Panc1 (cell line): ENCODE results near the gene CNGA4.

ENCODE experiments used
- POLR2AphosphoS5 ChIP-seq: IDR thresholded peaks from 2 replicates; pipeline ENCODE4 v1.6.1; 2012; ENCODE audit warnings: mild to moderate bottlenecking, low read depth, low read length, moderate library complexity
- SIN3A ChIP-seq: IDR thresholded peaks from 2 replicates; pipeline ENCODE4 v1.6.1; 2012; ENCODE audit warnings: low read depth, mild to moderate bottlenecking, low read length, moderate library complexity, borderline replicate concordance; ENCODE audit not compliant: insufficient read depth
- TF ChIP-seq, protein P1 (sequence below): fragments of 450-650 bp; IDR thresholded peaks from 2 replicates; pipeline ENCODE4 v1.5.1; 2017; ENCODE audit warnings: mild to moderate bottlenecking
- TF ChIP-seq, protein P2 (sequence below), 2 experiments: IDR thresholded peaks; 2 replicates each; pipeline ENCODE4 v1.6.1; 2011 to 2012; ENCODE audit warnings: low read depth in 2 of 2, control low read depth in 1 of 2, low read length in 1 of 2, mild to moderate bottlenecking in 1 of 2, moderate library complexity in 1 of 2; ENCODE audit not compliant: insufficient read depth in 1 of 2

DNA sequence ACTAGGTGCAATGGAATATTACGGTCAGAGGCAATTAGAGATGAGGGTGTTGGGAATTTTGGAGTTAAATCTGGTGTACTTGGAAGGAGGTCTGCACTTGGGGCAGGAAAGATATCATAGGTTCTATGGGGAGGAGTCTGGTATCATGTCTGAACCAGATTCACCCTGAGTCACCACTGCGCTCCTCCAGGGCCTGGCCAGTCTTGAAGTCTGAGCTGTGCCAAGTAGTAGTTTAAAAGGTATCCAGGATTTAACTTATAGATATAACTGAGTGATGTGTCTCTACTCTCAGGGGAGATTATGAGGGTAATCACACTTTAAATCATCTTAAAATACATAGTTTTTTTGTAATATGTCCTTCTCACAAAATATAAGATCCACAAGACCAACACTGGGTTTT lies 6.6 kb downstream of the CNGA4 start:
- TF ChIP-seq, protein P1, sequence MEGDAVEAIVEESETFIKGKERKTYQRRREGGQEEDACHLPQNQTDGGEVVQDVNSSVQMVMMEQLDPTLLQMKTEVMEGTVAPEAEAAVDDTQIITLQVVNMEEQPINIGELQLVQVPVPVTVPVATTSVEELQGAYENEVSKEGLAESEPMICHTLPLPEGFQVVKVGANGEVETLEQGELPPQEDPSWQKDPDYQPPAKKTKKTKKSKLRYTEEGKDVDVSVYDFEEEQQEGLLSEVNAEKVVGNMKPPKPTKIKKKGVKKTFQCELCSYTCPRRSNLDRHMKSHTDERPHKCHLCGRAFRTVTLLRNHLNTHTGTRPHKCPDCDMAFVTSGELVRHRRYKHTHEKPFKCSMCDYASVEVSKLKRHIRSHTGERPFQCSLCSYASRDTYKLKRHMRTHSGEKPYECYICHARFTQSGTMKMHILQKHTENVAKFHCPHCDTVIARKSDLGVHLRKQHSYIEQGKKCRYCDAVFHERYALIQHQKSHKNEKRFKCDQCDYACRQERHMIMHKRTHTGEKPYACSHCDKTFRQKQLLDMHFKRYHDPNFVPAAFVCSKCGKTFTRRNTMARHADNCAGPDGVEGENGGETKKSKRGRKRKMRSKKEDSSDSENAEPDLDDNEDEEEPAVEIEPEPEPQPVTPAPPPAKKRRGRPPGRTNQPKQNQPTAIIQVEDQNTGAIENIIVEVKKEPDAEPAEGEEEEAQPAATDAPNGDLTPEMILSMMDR: no peak
- TF ChIP-seq POLR2AphosphoS5: no peak
- TF ChIP-seq SIN3A: no peak
- TF ChIP-seq, protein P2, sequence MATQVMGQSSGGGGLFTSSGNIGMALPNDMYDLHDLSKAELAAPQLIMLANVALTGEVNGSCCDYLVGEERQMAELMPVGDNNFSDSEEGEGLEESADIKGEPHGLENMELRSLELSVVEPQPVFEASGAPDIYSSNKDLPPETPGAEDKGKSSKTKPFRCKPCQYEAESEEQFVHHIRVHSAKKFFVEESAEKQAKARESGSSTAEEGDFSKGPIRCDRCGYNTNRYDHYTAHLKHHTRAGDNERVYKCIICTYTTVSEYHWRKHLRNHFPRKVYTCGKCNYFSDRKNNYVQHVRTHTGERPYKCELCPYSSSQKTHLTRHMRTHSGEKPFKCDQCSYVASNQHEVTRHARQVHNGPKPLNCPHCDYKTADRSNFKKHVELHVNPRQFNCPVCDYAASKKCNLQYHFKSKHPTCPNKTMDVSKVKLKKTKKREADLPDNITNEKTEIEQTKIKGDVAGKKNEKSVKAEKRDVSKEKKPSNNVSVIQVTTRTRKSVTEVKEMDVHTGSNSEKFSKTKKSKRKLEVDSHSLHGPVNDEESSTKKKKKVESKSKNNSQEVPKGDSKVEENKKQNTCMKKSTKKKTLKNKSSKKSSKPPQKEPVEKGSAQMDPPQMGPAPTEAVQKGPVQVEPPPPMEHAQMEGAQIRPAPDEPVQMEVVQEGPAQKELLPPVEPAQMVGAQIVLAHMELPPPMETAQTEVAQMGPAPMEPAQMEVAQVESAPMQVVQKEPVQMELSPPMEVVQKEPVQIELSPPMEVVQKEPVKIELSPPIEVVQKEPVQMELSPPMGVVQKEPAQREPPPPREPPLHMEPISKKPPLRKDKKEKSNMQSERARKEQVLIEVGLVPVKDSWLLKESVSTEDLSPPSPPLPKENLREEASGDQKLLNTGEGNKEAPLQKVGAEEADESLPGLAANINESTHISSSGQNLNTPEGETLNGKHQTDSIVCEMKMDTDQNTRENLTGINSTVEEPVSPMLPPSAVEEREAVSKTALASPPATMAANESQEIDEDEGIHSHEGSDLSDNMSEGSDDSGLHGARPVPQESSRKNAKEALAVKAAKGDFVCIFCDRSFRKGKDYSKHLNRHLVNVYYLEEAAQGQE (IDR thresholded peaks at IDR 0.05; ENCODE audit: insufficient read depth in 1 of 2, low read depth in 2 of 2, low read length in 1 of 2): no peak
